Measurements from ENCODE around the gene CACNA2D3.

GRCh38 chr3:54905261-54905888 lies 783.0 kb downstream of the CACNA2D3 start:
- no peak for TF ChIP-seq CTCF (IDR thresholded peaks at IDR 0.05; ENCODE audit: low read length)
- TF ChIP-seq EZH2 (optimal IDR thresholded peaks at IDR 0.05; ENCODE audit: low read depth, low read length): no peak
